HG03066 (cell line): ENCODE data around the gene TMC2.

Source experiments
- ATAC-seq: cut with Tn5 transposase; IDR thresholded peaks from one replicate; pipeline ENCODE4 v1.9.1; 2021; ENCODE audit warnings: low read depth; ENCODE audit not compliant: unreplicated experiment

The TMC2 gene

GRCh38 chr20:2564406-2564805 is 28.0 kb downstream of the TMC2 start:
- no peak for ATAC-seq

GRCh38 chr20:2575682-2576081 is 39.3 kb downstream of the TMC2 start:
- no peak for ATAC-seq

GRCh38 chr20:2576317-2576727 is 39.9 kb downstream of the TMC2 start:
- no peak for ATAC-seq

GRCh38 chr20:2578475-2579192 is 42.3 kb downstream of the TMC2 start:
- no peak for ATAC-seq

GRCh38 chr20:2585811-2586210 is 49.4 kb downstream of the TMC2 start:
- no peak for ATAC-seq

GRCh38 chr20:2593756-2594155 is 57.4 kb downstream of the TMC2 start:
- ATAC-seq, result no peak

- ATAC-seq, result no peak
These were observed 58.7 kb downstream of the TMC2 start for GRCh38 chr20:2595076-2595475.

GRCh38 chr20:2596673-2597279 is 60.4 kb downstream of the TMC2 start:
- ATAC-seq, result no peak

GRCh38 chr20:2599288-2600006 is 63.1 kb downstream of the TMC2 start:
- no peak for ATAC-seq

- no peak for ATAC-seq
These were observed 65.8 kb downstream of the TMC2 start for GRCh38 chr20:2602046-2602735.

- ATAC-seq, result no peak
These were observed 66.4 kb downstream of the TMC2 start for GRCh38 chr20:2602746-2603145.

- no peak for ATAC-seq
These were observed 67.6 kb downstream of the TMC2 start for GRCh38 chr20:2603816-2604505.

GRCh38 chr20:2604506-2604835 is 68.1 kb downstream of the TMC2 start:
- no peak for ATAC-seq

GRCh38 chr20:2606507-2607006 is 70.2 kb downstream of the TMC2 start:
- ATAC-seq, result no peak

GRCh38 chr20:2610326-2610725 is 74.0 kb downstream of the TMC2 start:
- ATAC-seq, result no peak

- no peak for ATAC-seq
These were observed 74.8 kb downstream of the TMC2 start for GRCh38 chr20:2610941-2611720.

- ATAC-seq, result no peak
These were observed 75.7 kb downstream of the TMC2 start for GRCh38 chr20:2612073-2612472.

- ATAC-seq, result no peak
These were observed 80.3 kb downstream of the TMC2 start for GRCh38 chr20:2616634-2617033.

- ATAC-seq, result no peak
These were observed 80.8 kb downstream of the TMC2 start for GRCh38 chr20:2617099-2617714.
